Stimulated activated CD8-positive, alpha-beta memory T cell treated with anti-CD3 and anti-CD28 coated beads, Interleukin-4, amount 100 ng/mL, for 4 hours (primary cell): ENCODE data around the gene RIMBP2.

ENCODE experiments used
- DNase-seq, 2 donors: peaks; one replicate each; pipeline ENCODE4 v3.0.0-alpha.2; 2020; ENCODE audit warnings: low read depth in 2 of 2, low spot score in 1 of 2

The RIMBP2 gene

DNA sequence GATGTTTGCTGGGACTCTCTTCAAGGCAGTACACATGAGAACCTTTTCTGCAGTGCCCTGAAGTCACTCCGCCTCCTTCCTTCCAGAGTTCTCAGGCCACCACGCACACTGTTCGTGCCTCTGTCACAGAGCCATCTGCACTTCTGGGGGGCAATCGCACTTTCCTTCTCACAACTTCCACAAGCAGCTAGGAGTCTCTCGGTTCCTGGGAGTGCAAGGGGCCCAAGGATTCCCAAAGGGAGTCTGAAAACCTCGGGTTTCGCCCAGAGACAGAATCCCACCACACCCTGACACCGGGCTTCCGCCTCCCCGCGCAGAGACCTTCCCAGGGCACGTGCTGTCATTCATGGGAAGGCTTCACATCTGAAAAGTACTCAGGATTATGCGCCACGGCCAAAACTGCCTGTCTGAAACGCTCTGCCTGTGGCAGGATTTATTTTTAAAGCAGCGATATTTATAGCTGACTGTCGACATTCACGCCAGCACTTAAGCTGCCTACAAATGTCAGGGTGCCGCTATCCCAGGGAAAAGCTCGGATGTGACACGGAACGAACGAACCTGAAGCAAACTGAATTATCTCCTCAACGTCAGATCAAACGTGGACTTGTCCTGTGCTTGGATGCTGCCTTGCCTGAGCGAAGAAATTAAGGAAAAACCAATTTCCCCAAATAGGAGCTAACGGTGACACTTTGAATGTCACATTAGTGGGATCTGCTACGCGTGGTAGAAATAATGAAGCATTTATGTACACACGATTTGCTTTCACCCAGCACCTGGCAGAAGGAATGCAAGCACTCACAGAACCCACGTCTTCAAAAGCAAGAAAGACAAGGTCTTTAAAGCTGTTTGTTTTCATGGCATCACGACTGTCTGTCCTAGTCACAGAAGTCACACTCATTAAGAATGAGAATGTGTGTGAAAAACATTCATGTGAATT, 224.4 kb downstream of the RIMBP2 start:
- no peak for DNase-seq

DNA sequence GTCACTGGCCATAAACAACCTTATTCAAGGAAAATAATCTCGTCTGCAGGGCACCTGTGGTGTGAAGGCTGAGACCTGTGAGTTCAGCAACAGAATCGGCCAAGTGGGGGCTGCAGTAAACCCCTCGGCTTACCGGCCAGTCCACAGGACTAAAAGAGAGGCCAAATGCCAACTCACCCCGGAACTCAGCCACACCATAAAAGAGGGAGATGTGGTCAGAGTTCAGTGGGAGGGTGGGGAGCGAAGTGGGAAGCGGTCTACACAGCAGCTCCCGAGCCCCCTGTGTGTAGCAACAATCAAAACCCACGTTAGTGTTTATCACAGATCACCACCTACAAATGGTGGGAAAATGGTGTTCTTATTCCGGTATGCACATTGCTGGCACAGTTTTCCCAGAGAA, 225.4 kb downstream of the RIMBP2 start:
- no peak for DNase-seq

DNA sequence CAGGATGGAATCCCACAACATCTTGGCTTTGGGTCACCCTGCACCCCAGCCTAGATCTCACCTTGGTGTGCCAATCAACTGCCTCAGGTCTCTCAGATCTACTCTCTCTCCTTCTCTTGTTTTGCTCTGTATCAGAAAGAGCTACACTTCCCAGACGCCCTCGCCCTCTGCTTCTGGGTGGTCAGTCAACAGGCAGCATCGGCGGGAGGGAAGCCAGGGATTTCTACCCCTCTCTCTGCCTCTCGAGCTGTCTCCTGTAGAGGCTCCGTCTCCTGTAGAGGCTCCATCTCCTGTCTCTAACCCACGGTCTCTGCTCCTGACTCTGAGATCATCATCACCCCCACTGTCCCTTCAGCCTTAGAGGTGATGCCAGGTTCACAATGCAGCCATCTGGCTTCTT, 226.8 kb downstream of the RIMBP2 start:
- DNase-seq, result no peak

DNA sequence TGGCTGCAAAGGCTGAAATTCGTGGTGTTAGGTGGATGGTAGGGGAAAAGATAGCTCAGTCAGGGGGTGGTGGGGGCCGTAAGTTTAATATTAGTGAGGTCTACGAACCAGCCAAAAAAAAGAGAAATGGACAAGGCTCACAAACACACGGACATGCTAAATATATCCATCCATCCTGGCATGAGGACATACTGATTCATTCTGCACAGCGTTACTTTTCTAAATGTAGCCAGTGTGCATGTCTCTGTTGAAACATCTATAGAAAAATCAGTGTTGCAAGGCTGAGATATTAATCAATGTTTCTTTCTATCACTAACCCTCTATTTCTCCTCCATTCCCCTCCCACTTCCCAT, 227.8 kb downstream of the RIMBP2 start:
- DNase-seq, result no peak

DNA sequence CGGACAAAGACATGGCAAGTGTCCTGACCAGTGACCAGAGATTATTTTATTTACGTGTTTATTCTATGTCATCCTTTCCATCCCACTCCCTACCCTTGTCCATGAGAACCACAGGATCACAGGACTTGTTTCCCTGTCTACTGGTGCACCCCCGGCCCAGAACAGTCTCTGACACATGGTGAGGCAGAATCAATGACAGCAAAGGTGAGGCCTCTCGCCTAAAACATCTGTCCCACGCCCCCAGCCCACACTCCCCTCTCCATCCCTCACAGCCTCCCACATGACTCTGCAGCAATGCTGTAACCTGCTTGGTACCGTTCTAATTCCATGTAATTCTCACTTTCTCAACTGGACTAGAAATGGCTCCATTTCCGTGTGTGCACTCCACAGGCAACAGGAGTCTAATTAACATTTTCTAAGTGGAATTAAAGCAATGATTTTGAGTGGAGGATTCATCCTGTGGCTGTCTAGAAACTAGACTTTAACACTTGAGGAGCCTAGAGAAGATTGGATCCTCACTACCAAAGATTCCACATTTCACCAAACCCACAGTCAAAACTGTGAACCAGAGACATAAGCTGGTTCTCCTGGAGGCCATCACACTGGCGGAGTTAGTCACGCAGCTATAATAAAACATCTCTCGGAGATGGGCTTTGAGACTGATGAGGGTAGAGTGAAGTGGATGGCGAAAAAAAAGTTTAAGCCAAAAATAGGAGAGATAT, 228.3 kb downstream of the RIMBP2 start:
- DNase-seq, result no peak

DNA sequence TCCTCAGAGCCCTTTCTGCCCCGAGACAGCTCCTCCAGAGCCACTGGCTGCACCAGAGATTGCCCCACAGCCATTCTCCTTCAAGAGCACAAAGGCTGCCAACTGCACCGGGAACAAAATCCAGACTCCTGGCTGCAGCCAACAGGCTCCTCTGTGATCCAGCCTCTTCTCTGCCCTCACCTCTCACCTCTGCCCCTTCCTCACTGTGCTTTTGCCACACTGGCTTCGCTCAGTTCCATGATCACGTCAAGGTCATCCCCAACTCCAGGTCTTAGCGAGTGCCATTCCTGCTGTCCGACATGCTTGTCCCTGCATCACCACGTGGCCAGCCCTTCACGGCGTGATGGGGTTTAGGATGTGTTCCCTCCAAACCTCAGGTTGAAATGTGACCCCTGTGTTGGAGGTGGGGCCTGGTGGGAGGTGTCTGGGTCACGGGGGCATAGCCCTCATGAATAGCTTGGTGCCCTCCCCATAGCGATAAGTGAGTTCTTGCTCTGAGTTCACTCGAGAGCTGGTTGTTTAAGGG, 229.1 kb downstream of the RIMBP2 start:
- no peak for DNase-seq

DNA sequence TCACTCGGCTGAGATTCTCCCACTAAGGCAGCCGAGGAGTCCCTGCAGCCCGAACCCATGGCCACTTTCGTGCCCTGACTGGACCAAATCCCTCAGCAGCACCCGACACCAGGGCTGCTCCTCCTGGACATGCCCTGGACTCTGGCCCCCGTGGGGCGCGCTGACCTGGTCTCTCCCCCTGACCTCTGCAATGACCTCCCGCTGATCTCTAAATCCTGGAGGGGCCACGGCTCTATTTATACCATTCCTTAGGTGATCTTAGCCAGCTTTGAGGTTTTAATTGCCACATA, 230.0 kb downstream of the RIMBP2 start:
- no peak for DNase-seq

DNA sequence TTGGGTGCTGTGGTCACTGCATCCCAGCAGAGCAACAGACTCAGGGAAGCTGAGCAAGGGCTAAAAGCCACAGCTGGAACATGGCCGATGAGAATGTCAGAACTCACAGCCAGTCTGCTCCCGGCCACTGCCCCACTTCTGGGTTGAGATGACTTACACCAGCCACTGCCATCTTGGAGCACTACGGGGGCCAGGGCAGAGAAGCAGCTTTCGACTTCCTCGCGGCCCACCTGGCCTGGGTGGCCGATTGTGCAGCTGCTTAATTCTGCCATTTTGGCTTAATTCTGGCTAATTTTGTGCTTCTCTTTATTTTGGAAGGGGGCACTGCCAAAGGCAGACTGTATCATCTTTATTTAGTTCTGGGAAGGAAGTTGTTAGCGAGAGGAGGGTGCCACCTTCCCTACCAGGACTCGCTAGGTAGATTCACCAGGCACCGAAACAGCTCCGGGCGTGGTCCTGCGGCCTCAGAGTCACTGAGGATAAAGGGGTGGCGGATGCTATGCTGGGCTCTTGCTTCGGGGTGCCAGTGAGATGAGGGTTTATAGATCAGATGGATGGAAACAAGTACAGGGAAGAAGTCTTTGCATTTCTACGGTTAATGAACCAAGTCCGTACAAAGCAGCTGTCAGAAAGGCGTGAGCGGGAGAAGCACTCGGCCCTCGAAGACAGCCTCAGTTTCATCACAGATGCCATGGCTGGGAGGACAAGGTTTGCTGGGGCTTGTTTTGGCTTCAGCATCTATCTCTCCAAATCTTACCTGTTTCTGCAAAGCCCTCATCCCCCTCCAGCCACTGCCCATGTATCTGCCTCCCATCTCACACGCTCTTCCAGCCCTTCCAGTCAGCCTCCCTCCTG, 230.6 kb downstream of the RIMBP2 start:
- no peak for DNase-seq

DNA sequence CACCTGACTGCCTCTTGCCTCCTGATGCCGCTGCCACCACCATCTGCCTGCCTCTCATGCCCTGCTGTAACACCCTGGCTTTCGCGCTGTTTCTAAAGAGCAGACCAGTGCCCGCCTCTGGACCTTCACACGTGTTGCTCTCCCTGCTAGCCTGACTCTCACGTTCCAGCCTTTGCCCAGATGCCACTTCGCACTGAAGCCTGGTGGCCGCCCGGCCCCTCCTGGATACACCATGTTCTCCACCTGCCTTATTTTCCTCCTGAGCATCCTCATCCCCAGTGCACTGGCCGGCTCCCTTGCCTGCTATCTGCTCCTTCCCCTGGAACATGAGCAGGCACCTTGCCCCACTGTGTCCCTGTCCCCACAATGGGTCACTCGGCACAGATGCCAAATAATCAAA, 231.9 kb downstream of the RIMBP2 start:
- DNase-seq, result no peak

DNA sequence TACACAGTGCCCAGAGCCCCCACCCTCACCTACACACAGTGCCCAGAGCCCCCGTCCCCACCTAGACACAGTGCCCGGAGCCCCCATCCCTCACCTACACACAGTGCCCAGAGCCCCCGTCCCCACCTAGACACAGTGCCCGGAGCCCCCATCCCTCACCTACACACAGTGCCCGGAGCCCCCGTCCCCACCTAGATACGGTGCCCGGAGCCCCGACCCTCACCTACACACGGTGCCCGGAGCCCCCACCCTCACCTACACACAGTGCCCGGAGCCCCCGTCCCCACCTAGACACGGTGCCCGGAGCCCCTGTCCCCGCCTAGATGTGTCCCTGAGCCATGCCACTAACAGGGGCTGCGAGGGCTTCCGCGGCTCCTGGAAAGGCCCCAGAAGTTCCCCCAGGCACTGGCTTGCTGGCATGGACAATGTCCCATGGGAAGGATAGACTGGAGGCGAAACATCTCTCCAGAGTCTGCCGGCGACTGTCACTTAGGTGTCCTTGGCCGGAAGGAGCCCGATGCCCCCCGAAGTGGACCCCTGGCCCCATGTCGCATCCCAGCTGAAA, 232.4 kb downstream of the RIMBP2 start:
- no peak for DNase-seq

DNA sequence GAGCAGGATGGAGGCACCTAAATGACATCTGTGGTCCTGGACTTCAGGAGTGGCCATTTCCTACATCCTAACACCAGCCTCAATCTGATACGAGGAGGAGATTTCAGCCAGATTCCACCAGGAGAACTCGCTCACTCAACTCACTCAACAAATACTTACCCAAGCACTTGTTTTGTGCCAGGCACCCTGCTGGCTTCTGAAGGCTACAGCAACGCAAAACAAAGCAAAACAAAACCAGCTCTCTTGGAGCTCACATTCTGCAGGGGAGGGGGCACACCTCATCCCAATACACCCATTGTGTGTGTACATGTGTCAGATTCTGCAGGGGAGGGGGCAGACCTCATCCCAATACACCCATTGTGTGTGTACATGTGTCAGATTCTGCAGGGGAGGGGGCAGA, 233.7 kb downstream of the RIMBP2 start:
- DNase-seq, result no peak

DNA sequence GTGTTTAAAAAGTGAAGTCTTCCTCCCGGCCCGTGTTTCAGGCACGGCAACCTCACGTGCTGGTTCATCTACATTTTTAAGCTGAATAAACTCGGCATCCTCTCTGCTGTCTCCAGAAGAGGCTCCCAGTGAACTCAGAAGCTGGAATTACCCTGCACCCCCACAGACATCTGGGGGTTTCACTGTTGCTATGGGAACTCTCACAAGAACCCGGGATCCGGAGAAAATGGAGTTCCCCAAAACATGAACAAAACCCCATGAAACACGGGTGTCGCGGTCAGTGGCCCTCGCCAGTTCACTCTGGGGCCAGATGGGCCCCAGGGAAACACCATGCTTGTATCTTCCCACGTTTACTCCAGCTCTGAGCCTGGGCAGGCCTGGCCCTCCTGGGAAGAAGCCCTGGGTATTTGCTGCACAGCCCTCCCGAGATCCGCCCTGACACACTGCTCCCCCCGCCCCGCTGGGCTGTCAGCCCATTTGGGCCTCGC, 234.7 kb downstream of the RIMBP2 start:
- DNase-seq, result no peak

DNA sequence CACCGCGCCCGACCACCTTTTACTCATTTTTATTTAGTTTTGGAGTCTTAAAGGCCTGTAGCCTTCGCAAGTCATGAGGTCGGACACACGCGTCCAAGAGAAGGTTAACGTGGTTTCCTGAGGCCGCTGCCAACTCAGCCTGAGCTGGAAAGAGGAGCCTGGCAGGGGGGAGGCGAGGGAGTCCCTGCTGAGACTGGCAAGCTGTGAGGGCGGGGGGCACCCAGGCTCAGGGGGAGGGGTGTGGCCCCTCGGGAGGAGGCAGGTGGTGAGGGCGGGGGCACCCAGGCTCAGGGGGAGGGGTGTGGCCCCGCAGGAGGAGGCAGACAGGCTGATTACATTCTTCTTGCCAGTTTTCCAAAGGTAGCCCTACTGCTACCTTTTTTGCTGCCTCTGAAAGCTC, 235.2 kb downstream of the RIMBP2 start:
- DNase-seq, result no peak

DNA sequence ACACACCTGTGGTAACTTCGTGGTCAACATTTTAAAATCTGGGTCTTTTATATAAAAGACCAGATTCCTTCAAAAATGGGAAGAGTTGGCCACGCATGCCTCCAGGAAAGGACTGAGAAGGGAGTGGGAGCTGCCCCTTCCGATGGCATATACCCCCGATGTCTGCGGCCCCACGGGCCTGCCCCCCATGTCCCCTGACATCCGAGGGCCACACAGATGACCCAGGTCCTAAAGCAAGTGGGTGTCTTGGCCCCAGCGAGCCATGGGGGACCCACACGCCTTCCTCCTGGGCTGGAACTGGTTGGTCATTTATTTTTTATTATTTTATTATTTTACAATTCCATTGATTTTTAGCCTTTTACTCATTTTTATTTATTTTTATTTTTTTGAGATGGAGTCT, 235.9 kb downstream of the RIMBP2 start:
- DNase-seq, result no peak

DNA sequence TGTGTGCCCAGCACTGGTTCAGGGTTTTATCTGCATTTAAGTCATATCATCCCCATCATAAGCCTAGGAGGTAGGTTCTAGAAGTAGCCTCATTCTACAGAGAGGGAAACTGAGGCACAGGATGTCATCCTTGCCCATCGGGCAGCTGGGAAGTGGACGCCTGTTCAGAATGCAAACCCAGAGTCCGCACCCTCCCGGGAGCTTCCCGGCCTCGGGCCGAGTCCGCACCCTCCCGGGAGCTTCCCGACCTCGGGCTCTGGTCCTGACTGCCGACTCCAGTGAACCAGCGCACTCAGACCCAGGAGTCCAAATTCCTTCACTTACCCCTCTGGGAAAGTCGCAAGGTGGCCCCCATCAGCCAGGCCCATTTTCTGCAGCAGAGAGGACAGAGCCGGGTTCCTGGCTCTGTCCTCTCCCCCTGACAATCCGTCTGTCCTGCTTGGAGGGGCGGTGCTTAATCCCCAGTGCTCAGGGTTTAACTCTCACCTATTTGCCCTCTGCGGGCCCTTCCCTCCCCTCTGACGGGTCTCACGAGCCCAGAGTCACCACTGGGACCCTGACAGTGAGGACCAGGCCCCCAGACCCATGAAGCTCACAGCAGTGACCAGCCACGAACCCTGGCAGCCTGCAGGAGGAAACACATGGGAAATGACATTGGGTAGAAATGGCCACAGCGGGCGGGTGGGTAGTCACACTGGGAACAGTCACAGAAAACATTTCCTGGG, 236.5 kb downstream of the RIMBP2 start:
- DNase-seq, result no peak

DNA sequence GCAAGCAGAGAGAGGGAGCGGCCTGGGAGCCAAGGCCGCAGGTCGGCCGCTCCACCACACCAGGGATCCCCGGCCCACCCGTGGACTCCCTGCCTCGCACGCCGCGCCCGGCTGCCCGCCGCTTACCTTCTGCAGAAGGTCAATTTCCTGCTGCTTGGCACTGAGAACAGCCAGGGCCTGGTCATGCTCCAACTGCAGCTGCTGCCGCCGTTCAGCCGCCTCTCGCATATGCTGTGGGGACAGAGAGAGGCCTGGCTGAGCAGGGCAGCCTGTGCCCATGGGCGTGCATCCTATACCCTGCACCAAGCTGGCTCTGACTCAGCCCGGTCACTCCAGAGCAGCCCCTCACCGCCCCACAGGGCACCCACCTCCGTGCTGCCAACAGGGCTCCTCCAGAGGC, 237.3 kb downstream of the RIMBP2 start:
- no peak for DNase-seq

DNA sequence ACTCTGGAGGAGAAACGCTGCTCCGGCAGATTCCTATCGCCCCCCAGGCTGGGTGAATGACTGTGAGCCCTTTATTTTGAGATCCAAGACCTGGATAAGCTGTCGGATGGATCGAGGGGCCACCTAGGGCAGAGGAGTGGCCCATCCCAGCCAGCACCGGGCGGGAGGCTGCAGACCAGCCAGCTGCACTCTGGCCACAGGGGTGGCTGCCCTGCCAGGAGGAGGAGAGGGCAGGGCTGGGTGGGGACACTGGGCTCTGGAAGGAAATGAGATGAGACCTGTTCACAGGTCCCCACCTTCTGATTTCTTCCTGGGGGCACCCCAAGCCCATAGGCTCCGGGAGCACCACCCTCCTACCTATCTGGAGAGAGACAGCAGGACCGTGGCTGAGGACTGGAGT, 238.4 kb downstream of the RIMBP2 start:
- DNase-seq, result no peak

DNA sequence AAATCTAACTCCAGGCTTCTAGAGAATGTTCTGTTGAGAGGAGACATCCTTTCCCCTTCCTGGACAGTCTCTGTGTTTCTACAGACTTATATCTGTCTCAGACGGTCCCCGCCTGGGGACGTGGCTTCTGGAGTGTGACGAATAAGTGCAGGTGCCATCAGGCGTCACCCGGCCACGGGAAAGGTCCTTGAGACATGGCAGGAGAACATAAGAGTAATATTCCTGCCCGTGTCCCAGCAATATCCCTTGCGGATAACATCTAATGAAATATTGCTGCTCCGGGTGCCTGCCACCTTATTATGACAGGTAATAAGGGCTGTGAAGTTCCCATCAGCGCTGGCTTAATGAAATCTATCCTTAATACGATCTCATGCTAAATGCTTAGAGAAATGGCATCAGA, 238.8 kb downstream of the RIMBP2 start:
- no peak for DNase-seq

DNA sequence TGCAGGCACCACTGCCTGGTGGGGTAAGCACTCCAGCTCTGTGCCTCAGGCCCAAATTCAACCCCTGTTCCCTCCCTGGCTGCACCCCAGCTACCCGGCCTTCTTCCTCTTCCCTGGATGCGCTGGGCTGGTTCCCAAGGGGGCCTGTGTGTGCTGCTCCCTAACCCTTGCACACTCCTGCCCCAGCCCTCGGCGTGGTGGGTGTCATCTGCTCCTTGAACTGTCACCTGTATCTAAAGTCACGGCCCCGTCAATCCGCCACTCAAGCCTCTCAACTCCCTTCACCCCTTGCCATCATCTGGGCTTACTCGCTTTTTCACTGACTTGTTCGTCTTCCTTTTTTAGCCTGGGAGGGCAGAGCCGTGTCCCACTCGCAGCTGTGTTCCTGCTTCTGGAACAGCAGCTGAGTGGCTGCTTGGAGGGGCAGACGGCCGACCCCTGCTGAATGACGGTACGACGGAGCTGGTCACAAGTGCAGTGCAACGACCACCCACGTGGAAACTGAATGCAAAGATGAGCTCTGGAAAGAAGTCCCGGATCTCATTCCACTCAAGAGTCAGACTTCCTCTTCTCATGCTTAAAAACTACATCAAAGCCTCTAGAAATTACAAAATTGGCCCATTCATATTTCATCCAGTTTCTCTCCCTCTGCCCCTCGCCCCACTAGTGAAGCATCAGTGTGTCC, 239.5 kb downstream of the RIMBP2 start:
- no peak for DNase-seq
